DOHH2 (cell line): ENCODE results near the gene PPFIA1.

Experiments used
- EZH2phosphoT487 ChIP-seq: fragments of 200-600 bp; sonication (generic); IDR thresholded peaks from 2 replicates; pipeline ENCODE4 v1.6.1; 2017; ENCODE audit warnings: borderline replicate concordance, mild to moderate bottlenecking, antibody characterized with exemption, low read length, moderate library complexity, mixed read lengths
- TF ChIP-seq, protein P1 (sequence below): fragments of 200-600 bp; sonication (generic); IDR thresholded peaks from one replicate; pipeline ENCODE4 v1.5.1; 2014; ENCODE audit warnings: antibody characterized with exemption, mild to moderate bottlenecking, low read depth, low read length; ENCODE audit not compliant: poor library complexity, severe bottlenecking

DNA sequence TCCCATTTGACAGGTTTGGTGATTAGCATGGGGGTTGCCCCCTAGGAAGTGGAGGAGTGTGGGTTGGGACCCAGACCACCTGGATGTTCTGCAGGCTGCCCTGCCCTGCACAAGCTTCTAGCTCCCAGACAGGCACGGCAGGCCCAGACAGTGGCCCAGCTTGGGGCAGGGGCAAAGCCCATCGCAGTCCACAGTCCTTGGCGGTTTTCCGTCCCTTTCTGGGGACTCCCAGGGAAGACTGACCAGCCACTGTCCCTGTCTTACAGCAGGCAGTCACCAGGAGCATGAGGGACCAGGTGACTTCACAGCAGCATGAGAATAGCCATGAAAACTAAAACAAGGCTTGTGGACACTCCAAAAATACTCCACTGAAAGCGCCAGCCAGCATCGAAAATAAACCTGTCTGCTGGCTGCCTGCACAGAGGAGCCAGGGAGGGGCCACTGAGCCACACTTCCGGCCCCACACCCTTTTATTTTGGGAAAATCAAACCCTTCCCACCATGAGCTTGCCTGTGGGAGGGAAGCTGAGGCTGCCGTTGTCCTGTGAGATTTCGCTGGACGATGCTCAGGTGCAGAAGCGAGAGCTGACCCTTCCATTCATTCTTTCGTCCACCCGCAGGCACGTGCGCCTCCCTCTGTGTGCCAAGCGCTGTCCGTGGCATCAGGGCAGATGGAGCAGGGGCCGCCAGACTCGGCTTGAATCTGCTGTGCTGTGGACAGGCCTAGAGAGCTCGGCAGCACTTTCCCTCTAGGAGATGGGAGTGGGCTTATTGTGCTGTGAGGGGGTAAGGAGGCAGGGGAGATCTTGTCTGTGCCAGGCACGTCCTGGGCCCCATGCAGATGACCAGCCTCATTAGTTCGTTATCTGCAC lies 39.4 kb upstream of the PPFIA1 start:
- TF ChIP-seq, protein P1, sequence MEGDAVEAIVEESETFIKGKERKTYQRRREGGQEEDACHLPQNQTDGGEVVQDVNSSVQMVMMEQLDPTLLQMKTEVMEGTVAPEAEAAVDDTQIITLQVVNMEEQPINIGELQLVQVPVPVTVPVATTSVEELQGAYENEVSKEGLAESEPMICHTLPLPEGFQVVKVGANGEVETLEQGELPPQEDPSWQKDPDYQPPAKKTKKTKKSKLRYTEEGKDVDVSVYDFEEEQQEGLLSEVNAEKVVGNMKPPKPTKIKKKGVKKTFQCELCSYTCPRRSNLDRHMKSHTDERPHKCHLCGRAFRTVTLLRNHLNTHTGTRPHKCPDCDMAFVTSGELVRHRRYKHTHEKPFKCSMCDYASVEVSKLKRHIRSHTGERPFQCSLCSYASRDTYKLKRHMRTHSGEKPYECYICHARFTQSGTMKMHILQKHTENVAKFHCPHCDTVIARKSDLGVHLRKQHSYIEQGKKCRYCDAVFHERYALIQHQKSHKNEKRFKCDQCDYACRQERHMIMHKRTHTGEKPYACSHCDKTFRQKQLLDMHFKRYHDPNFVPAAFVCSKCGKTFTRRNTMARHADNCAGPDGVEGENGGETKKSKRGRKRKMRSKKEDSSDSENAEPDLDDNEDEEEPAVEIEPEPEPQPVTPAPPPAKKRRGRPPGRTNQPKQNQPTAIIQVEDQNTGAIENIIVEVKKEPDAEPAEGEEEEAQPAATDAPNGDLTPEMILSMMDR: no peak
- no peak for TF ChIP-seq EZH2phosphoT487
